ENCODE data around the gene KIF18A.

DNA sequence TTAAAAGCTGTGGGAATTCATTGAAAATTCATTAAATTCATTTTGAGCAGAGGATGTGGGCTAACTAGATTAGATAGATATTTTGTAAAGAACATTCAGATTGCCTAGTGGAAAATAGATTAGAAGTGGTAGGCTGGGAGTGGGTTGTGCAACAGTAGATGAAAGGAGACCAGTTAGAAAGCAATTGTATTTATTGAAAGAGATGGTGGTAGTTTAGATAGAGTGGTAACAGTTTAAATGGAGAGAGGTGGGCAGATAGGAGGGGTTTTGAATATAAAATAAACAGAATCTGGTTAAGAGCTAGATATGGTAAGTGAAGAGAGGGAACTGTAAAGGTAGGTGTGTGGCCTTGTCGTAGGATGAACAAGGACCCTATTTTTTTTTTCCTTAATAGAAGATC is 34.8 kb upstream of the KIF18A start:
- TF ChIP-seq, protein P1, sequence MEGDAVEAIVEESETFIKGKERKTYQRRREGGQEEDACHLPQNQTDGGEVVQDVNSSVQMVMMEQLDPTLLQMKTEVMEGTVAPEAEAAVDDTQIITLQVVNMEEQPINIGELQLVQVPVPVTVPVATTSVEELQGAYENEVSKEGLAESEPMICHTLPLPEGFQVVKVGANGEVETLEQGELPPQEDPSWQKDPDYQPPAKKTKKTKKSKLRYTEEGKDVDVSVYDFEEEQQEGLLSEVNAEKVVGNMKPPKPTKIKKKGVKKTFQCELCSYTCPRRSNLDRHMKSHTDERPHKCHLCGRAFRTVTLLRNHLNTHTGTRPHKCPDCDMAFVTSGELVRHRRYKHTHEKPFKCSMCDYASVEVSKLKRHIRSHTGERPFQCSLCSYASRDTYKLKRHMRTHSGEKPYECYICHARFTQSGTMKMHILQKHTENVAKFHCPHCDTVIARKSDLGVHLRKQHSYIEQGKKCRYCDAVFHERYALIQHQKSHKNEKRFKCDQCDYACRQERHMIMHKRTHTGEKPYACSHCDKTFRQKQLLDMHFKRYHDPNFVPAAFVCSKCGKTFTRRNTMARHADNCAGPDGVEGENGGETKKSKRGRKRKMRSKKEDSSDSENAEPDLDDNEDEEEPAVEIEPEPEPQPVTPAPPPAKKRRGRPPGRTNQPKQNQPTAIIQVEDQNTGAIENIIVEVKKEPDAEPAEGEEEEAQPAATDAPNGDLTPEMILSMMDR (IDR thresholded peaks at IDR 0.05; ENCODE audit: low read length) = no peak
- no peak for TF ChIP-seq EZH2 (optimal IDR thresholded peaks at IDR 0.05; ENCODE audit: low read depth, low read length)
- no peak for TF ChIP-seq EZH2phosphoT487 (IDR thresholded peaks at IDR 0.05; ENCODE audit: low read length)

Data from MM.1S (cell line).